IPS DF 19.7 (cell line): Measurements from ENCODE around the gene MVB12B.
"Not testable (repeated sequence)": the region's sequence is repeated elsewhere in the genome, so short reads cannot be mapped to it uniquely, and the experiment has no call there.

Source experiments
- DNase-seq: peaks from one replicate; pipeline ENCODE4 v3.0.0-alpha.2; 2013; ENCODE audit warnings: low read depth, low spot score

MVB12B gene

DNA sequence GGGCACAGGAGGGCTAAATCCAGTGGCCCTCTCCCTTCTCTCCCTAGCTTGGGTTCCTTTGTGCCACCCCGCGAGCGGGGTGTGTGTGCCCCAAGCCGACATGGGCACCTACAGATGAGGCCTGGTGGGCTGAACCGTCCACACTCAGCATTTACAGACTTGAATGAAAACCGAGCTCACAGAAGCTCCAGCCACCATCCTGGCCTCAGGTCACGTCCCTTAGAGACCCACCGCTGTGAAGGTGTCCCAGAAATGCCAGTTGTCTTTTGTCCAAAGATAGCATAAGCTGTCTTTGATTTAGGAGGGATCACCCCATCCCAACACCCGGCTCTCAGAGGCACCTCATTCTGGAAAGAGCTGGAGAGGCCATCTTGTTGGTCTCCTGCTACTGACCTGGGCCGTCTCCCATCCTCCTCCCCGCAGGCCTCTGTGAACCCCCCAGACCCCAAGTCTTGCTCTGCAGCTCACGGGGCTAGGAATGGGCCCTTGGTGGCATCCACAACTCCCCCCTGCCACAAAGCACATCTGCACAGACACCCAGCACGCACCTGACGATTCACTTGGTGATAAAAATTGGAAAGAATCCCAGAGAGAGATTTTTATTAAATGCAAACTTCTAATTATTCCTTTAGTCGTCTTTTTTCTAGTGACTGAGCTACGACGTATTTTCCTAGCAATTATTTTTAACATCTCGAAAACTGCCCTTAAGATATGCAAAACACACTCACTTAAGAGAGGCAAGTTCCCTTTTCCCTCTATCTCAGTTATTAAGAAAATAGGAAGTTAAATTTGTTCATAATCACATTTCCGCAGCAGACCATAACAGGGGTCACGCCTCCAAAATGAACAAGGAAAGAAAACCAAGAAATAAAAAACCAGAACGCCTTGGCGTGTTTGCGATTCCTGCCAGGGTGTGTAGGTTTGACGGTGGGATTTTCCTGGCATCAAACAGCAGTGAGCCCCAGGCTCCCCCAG is 206.6 kb downstream of the MVB12B start:
- no peak for DNase-seq

DNA sequence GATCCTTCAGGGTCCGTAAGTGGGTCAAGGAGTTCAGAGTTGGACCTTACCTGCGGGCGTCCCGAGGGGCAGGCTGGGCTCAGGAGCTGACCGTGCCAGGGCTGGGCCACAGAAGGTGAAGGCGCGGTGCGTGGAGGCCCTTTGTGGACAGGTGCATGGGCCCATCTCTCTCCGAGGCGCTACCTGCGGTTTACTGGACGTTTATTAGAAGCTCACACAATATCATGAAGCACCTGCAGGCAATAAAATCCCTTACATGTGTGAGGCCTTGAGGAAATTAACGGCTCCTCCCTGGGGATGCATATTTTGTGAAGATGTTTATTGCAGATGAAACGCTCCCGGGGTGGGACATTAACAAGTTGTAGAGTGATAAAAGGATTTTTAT is 207.3 kb downstream of the MVB12B start:
- no peak for DNase-seq

DNA sequence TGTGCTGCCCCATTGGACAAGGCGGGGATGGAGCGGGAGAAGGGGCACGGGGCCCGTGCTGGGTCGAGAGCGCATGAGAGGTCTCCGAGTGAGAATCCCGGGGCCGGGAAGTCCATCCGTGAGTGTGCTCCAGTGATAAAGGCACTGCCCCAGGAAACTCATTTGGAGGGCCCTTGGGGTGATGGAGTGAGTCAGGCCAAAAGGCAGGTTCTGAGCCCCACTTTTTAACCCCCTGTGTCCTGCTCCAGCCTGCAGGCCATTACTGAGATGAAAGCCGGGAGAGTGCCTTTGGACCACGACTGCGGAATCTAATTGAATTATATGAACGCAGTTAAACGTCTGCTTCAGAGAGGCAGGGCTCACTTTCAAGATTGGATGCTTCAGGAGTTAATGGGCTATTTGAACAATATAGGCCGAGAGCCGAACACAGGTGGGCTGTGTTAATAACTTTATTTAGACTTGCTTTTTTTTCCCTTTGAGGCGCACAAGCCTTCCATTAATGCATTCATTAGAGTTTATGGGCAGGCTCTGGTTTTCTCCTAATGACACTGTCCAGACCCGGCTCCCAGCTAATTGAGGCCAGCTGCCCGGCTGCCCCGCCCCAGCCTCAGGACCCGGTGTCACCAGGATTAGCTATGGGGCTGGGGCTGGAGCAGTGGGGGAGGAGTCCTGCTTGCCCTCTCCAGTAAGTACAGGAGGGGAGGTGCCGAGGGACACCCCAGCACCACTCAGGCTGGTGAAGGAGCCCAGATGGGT is 208.0 kb downstream of the MVB12B start:
- no peak for DNase-seq

DNA sequence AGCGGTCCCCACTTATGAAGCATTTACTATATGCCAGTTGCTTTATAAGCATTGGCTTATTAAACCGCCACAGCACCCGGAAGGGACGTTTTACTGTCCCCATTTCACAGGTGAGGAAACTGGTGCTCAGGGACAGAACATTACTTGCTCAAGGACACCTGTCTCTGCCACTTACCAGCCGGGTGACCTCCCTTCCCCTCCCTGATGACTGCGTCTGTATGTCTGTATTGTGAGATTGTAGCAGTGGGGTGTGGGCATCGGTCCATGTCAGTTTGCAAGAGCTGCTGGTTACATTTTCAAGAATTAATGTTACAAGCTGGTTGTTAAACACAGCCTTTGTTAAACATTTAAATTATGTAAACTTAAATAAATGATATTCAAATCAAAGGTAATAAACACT is 209.5 kb downstream of the MVB12B start:
- no peak for DNase-seq

DNA sequence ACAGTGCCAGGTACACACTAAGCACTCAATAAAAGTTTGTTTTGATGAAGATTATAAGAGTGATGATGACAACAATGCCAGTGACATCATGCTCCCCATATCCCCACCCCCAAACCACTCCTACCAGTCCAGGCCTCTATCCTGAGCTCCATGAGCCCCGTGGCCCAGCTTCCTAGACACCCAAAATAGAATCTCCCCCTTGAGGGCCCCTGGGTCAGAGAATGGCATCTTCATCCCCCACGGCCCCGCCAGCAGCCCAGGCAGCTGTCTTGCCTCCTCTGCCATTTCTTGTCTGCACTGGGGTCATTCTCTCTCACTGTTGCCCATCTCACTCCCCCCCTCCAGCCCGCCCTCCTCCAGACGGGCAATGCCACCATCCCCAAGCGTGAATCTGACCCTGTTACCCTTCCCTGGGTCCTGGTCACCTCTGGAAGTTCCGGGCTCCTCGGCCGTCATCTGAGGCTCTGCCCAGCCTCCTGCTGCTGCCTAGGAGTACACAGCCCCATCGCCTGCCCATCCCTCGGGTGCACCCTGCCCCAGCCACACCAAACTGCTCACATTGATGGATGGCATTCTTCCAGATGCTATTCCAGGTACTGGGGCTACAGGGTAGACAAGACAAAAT is 210.3 kb downstream of the MVB12B start:
- no peak for DNase-seq

DNA sequence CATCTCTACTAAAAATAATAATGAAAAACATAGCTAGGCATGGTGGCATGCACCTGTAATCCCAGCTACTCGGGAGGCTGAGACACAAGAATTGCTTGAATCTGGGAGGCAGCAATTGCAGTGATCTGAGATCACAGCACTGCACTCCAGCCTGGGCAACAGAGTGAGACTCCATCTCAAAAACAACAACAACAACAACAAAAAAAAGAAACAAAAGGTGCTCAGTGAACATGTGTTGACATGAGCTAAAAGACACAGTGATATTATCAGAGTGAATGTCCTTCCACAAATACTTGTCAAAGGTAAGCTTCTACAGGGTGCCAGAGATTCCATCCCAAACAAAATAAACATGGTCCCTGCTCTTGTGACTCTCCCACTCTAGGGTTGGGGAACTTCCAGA is 211.9 kb downstream of the MVB12B start:
- DNase-seq, result no peak

DNA sequence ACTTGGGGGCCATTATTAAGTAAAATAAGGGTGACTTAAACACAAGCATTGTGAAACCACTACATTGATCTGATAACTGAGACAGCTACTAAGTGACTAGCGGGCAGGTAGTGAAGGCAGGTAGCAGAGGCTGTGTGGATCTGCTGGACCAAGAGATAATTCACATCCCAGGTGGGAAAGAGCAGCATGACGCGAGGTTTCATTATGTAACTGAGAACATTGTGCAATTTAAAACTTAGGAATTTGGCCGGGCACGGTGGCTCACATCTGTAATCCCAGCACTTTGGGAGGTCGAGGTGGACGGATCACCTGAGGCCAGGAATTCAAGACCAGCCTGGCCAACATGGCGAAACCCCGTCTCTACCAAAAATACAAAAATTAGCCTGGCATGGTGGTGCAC is 213.8 kb downstream of the MVB12B start:
- DNase-seq, result not testable (repeated sequence)

DNA sequence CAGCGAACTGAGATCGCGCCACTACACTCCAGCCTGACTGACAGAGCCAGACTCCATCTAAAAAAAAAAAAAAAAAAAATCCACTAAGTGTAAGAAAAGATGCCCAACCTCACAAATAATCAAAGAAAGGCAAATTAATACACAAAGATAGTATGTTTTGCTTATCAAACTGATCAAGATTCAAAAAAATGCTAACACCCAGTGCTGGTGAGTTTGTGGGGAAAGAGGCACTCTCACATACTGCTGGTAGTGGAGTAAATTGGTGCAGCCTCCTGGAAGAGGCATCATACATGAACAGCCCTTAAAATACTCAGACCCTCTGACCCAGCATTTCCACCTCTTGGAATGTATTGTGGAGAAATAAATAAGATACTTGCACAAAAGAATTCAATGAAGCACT is 216.9 kb downstream of the MVB12B start:
- DNase-seq, result no peak

DNA sequence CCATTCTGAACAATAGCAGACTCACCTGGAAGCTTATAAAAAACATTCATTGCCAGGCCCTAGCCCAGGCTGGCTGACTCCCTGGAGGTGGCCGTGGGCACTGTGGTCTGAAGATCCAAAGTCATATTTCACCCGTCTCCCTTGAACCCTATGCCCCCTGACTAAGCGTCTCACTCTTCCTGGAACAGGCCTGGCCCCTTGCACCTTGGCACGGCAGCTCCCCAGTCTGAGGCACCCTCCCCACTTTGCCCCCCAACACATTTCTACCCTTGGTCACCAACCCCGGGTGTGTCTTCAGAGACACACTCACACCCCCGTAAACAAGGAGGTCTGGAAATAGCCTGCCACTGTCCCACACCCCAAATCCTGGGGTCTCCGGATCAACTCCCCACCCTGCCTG is 218.5 kb downstream of the MVB12B start:
- no peak for DNase-seq

DNA sequence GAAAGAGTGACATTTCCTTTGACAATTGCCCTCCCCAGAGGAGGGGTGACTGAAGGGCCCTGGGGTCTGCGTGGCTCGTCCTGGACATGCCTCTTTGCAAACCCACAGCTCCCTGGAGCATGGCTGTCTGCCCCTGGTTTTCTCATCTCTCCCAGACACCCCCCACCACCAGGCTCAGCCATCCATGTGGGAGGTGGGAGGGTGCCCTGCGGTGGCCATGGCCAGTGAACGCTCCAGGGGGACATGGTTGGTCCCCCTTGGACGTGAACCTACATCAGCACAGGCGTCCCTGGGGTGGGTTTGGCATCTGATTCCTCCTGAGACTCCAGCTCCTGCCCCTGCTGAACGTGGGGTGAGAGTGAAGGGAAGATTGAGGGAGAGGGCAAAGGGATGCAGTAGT is 219.4 kb downstream of the MVB12B start:
- DNase-seq, result no peak

DNA sequence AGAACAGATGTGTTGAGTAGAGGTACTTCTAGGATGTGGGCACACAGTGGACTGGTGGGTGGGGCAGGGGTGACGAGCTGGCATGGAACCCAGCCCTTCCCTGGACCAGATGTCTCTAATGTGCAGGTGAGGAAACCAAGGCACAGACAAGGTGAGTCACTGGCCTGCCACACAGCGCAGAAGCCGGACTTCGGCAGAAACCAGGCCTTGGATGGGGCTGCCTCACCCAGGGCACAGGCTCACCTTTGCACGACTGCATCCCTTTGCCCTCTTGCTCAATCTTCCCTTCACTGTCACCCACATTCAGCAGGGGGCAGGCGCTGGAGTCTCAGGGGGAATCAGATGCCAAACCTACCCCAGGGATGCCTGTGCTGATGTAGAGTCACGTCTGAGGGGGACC is 221.7 kb downstream of the MVB12B start:
- DNase-seq, result no peak

DNA sequence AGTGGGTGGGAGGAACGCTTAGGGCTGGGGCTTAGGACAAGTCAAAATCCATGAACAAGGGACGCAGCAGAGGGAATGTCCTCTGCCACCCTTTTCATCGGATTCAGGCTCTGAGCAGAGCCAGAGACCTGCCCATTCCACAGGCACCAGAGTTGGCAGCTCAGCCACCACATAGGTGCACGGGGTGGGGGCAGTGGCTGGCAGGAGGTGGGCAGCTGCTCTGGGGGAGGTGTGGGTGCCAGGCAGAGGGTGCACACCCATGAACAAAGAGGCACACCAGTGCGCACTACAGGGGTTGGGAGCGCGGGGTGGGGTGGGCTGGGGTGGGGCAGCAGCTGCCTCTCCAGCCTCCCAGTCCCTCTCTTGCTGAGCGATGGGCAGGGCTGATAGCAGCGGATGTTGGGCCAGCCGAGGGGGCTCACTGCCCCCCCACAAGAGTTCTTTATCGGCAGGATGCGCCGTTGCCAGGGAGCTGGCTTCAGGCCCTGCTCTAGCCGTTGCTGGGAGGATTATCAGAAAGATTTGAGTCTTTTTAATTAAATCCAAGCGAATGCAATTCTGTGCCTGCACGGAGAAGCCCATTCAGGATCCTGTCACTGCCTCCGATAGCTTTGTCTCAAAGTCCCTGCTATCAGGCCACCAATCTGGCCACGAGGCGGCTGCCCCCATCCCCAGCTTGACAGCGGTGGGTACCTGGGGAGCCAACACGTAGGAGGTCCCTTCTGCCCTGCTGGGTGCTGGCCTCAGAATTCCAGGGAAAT is 222.8 kb downstream of the MVB12B start:
- no peak for DNase-seq

DNA sequence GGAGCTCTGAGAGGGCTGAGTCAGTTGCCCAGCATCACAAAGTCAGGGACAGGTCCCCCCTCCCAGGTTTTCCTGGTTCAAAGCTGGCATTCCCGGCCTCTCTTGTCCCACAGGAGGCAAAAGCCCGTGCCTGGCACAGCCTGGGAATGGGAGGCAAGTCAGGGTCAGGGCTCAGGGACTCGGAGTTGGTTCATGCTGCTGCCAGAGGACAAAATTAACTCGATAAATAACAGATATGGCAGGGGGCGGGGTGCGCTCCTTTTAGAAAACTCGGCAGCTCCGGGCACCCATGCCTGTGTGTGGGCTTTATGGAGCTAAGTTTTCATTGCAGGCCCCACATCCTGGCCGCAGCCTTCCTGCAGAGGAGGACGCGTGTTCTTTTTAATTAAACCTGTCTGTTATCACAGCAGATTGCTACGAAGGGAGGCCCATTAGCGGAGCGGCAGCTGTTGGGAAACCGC is 224.3 kb downstream of the MVB12B start:
- no peak for DNase-seq

DNA sequence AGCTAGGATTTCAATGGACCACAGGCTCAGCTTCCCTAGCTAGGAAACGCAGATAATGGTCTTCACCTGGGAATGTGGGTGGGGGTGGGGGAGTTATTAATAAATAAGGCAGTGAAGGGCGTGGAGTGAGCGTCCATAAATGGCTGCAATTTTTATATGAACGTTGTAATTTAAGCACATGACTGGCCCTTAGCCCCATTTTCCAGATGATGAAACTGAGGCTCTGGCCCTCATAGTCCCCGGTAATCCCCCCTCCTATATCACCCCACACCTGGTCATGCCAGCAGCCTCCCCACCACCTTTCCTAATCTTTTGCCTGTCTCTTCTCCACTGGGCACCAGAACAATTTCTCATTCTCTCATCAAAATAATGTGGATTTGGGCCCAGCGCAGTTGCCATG is 225.2 kb downstream of the MVB12B start:
- no peak for DNase-seq

DNA sequence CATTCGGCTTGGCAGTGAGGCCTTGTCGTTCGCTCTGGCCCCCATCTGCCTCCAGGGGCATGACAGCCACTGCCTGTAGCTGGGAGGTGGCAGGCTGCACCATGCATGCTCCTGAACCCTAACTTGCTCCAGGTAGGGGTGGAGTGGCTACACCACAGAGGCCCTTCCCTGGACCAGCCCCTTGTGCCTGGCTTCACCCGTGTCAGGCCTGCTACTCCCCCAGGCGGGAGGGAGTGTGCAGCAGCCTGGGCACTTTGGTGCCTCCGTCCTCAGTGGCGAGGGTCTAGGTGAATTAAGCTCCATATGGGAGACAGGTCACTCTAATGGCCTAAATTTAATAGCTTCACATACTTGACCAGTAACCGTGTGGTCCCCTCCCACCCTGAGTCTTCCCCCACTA is 227.7 kb downstream of the MVB12B start:
- no peak for DNase-seq

DNA sequence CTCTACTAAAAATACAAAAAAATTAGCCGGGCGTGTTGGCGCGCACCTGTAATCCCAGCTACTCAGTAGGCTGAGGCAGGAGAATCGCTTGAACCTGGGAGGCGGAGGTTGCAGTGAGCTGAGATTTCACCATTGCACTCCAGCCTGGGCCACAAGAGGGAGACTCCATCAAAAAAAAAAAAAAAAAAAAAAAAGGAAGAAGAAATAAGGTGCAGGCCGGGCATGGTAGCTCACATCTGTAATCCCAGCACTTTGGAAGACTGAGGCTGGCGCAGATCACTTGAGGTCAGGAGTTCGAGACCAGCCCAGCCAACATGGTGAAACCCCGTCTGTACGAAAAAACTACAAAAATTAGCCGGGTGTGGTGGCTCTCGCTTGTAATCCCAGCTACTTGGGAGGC is 228.8 kb downstream of the MVB12B start:
- DNase-seq, result not testable (repeated sequence)
